OCI-LY1 (cell line): ENCODE results near the gene ABCB9.

Experiments
- EZH2 ChIP-seq: fragments of 200-600 bp; sonication (generic), shearing (Covaris generic); IDR thresholded peaks from 2 replicates; pipeline ENCODE4 v1.8.0; 2017; ENCODE audit warnings: borderline replicate concordance, mixed run types, mild to moderate bottlenecking, antibody characterized with exemption, low read length, moderate library complexity, mixed read lengths
- TF ChIP-seq, protein P1 (sequence below): fragments of 200-600 bp; sonication (generic), shearing (Covaris generic); IDR thresholded peaks from 2 replicates; pipeline ENCODE4 v1.5.1; 2017; ENCODE audit warnings: mild to moderate bottlenecking, antibody characterized with exemption, low read length, moderate library complexity, mixed read lengths

DNA sequence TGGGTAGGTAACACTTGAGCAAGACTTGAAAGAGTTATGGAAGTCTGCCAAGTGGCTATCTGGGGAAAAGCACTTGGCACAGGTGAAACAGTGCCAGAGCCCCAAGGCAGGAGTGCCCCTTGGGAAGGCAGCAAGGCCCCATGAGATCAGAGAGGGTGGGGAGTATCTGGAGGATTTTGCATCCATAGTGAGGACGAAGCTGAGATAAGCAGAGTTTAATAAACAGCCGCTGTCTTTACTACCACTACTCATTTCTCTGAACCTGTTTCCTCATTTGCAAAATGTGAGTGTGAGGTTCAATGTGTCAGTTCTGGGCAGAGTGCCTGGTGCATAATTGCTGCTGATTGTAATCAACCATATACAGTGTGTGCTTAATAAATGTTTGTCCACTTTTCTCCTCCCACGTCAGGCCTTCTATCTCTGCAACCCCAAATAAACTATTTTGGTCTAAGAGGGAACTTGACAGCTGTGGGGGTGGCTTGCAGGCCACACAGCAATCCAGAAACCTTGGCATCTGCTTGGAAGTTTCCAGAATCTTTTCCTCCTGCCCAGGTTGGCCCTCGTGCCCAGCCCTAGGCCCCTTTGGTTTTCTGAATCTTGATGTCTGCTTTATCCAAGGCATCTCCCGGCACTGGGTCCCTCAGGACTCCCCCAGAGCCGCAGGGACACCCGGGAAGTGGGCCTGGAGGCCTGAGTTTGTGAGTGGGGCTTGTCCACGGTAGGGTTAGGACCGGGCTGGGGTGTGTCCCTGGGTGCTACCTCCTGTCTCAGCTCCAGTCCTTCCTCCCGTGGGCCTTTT is 4.5 kb downstream of the ABCB9 start:
- TF ChIP-seq, protein P1, sequence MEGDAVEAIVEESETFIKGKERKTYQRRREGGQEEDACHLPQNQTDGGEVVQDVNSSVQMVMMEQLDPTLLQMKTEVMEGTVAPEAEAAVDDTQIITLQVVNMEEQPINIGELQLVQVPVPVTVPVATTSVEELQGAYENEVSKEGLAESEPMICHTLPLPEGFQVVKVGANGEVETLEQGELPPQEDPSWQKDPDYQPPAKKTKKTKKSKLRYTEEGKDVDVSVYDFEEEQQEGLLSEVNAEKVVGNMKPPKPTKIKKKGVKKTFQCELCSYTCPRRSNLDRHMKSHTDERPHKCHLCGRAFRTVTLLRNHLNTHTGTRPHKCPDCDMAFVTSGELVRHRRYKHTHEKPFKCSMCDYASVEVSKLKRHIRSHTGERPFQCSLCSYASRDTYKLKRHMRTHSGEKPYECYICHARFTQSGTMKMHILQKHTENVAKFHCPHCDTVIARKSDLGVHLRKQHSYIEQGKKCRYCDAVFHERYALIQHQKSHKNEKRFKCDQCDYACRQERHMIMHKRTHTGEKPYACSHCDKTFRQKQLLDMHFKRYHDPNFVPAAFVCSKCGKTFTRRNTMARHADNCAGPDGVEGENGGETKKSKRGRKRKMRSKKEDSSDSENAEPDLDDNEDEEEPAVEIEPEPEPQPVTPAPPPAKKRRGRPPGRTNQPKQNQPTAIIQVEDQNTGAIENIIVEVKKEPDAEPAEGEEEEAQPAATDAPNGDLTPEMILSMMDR: no peak
- no peak for TF ChIP-seq EZH2
